RWPE2 (cell line): ENCODE measurements around the gene SCN7A.

Source experiments
- ATAC-seq: fragments of 200-7000 bp; cut with Tn5 transposase; 3 replicates; pipeline ENCODE4 v1.9.1; 2021; ENCODE audit warnings: low read depth
- DNase-seq: peaks from one replicate; pipeline ENCODE4 v3.0.0-alpha.2; 2020; ENCODE audit warnings: low spot score
- H3K27ac ChIP-seq: fragments of 450-650 bp; 2 replicates; pipeline ENCODE4 v1.5.1; 2017; ENCODE audit warnings: mild to moderate bottlenecking; ENCODE audit not compliant: poor library complexity, severe bottlenecking
- H3K27me3 ChIP-seq: fragments of 250-450 bp; sonication (Bioruptor Pico); 2 replicates; pipeline ENCODE4 v1.5.1; 2021; ENCODE audit warnings: mild to moderate bottlenecking, moderate library complexity; ENCODE audit not compliant: insufficient read depth, poor library complexity, severe bottlenecking
- H3K36me3 ChIP-seq: fragments of 250-450 bp; sonication (Bioruptor Pico); 2 replicates; pipeline ENCODE4 v1.5.1; 2020; ENCODE audit warnings: low read depth, mild to moderate bottlenecking, moderate library complexity
- H3K4me1 ChIP-seq: fragments of 250-450 bp; sonication (Bioruptor Pico); 2 replicates; pipeline ENCODE4 v1.5.1; 2021; ENCODE audit warnings: mild to moderate bottlenecking, moderate library complexity; ENCODE audit not compliant: insufficient read depth, poor library complexity, severe bottlenecking
- H3K4me3 ChIP-seq: fragments of 250-450 bp; sonication (Bioruptor Pico); 2 replicates; pipeline ENCODE4 v1.5.1; 2021; ENCODE audit warnings: mild to moderate bottlenecking, moderate library complexity; ENCODE audit not compliant: severe bottlenecking
- H3K9me3 ChIP-seq: fragments of 250-450 bp; sonication (Bioruptor Pico); 2 replicates; pipeline ENCODE4 v1.5.1; 2021; ENCODE audit warnings: mild to moderate bottlenecking, moderate library complexity; ENCODE audit not compliant: severe bottlenecking
- TF ChIP-seq, protein P1 (sequence below): fragments of 450-650 bp; IDR thresholded peaks from one replicate; pipeline ENCODE4 v1.5.1; 2017; ENCODE audit warnings: mild to moderate bottlenecking, moderate library complexity; ENCODE audit not compliant: poor library complexity, severe bottlenecking

The SCN7A gene

DNA sequence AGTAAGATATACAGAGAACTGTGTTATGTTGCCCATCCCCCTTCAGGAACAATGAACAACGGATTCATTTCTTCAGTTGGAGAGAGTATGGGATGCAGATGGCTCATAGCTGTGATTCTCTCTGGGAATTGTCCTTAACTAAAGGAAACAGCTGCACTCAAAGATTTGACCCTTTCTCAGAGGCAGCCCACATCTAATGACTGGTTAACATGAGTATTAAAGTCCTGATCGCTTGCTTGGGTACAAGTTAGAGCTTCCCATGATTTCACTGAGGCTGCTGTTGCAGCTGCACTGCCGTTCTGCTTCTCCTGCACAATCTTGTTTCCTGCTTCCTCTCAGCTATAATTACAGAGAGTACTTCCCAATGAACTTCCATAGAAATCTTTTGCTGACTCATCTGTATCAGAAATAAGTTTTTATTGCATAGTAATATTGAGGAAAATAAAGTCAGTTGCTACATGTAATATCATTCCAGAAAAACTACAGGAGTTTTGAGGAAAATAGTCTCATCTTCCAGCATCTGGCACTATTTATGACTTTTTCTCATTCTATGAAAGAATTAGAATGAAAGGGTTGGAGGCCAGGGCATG, 105.5 kb downstream of the SCN7A start:
- H3K4me3 ChIP-seq = no peak overlapping the region
- H3K9me3 ChIP-seq = no peaks in the 10 kb centered on the region
- ATAC-seq (no peak), DNase-seq (no peak)
- H3K36me3 ChIP-seq = no peaks in the 10 kb centered on the region
- no peaks in the 10 kb centered on the region for H3K4me1 ChIP-seq
- H3K27me3 ChIP-seq = no peaks in the 10 kb centered on the region
- TF ChIP-seq, protein P1, sequence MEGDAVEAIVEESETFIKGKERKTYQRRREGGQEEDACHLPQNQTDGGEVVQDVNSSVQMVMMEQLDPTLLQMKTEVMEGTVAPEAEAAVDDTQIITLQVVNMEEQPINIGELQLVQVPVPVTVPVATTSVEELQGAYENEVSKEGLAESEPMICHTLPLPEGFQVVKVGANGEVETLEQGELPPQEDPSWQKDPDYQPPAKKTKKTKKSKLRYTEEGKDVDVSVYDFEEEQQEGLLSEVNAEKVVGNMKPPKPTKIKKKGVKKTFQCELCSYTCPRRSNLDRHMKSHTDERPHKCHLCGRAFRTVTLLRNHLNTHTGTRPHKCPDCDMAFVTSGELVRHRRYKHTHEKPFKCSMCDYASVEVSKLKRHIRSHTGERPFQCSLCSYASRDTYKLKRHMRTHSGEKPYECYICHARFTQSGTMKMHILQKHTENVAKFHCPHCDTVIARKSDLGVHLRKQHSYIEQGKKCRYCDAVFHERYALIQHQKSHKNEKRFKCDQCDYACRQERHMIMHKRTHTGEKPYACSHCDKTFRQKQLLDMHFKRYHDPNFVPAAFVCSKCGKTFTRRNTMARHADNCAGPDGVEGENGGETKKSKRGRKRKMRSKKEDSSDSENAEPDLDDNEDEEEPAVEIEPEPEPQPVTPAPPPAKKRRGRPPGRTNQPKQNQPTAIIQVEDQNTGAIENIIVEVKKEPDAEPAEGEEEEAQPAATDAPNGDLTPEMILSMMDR = no peak
- H3K27ac ChIP-seq = no peak overlapping the region

DNA sequence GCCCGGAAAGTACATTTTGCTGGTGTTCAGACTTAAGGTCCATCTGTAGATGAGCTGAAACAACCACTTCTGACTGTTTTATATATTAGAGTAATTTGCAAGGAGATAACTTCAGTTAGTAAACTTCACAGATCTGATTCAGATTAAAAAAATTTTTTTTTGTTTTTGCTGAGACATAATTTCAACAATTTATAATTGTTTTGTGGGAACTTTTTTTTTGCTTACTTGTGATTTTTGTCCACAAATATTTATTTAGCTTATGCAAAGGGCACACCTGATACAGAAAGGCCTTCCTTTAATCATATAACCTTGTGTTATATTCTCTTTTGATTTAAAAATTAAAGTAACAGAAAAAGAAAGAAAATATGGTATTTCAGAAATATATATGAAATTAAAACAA, 108.7 kb downstream of the SCN7A start:
- DNase-seq (no peak), ATAC-seq (no peak)
- H3K27me3 ChIP-seq = no peaks in the 10 kb centered on the region
- H3K4me3 ChIP-seq = no peak overlapping the region
- TF ChIP-seq, protein P1 = no peak
- H3K4me1 ChIP-seq = no peaks in the 10 kb centered on the region
- no peak overlapping the region for H3K27ac ChIP-seq
- H3K9me3 ChIP-seq = no peaks in the 10 kb centered on the region
- no peaks in the 10 kb centered on the region for H3K36me3 ChIP-seq

DNA sequence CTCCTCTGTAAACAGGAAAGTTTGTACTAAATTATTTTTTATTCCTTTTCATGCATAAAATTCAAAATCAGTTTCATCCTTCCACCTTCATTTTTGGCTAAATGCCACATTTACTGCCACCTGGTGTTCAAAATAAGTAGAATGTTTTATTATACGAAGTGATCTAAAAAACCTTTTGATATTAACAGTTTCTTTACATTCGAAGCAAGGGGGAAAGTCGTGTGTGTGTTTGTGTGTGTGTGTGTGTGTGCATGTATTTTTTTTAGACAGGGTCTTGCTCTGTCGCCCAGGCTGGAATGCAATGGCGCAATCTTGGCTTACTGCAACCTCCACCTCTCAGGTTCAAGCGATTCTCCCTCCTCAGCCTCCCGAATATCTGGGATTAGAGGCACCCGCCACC, 109.3 kb downstream of the SCN7A start:
- TF ChIP-seq, protein P1 = peak; percentile 77
- ATAC-seq (no peak), DNase-seq (no peak)
- Histone ChIP-seq H3K4me3 (no peak overlapping the region), H3K27ac (no peak overlapping the region), H3K36me3 (no peaks in the 10 kb centered on the region), H3K9me3 (no peaks in the 10 kb centered on the region), H3K27me3 (no peaks in the 10 kb centered on the region), H3K4me1 (no peaks in the 10 kb centered on the region)

DNA sequence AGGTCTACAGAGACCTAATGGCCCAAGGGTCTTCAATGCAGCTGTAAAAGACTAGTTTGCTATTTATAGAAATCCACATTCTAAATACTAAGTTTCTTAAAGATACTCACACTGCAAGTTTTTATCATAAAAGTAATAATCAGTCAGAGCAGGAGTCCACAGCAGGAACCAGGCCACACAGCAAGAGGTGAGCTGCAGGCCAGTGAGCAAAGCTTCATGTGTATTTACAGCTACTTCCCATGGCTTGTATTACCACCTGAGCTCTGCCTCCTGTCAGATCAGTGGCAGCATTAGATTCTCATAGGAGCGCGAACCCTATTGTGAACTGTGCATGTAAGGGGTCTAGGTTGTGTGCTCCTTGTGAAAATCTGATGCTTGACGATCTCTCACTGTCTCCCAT, 111.6 kb downstream of the SCN7A start:
- Histone ChIP-seq H3K4me3 (no peak overlapping the region), H3K9me3 (no peaks in the 10 kb centered on the region), H3K27me3 (no peaks in the 10 kb centered on the region), H3K27ac (no peak overlapping the region), H3K36me3 (no peaks in the 10 kb centered on the region), H3K4me1 (no peaks in the 10 kb centered on the region)
- ATAC-seq = no peak
- DNase-seq = no peak
- TF ChIP-seq, protein P1 = no peak

DNA sequence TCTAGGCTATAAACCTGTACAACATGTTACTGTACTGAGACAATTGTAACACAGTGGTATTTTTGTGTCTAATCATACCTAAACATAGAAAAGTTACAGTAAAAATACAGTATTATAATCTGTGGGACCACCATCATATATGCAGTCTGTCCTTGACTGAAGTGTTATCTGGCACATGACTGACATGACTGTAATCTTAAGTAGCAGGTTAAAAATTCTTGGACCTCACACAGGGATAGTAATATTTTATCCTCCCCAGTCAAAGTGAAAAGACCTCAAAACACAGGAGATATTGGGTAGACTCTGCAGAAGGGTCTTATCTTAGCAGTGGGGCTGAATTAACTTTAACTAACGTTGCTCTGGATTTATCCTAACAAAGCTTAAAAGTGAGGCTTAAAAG, 113.4 kb downstream of the SCN7A start:
- Histone ChIP-seq H3K27ac (no peak overlapping the region), H3K36me3 (no peaks in the 10 kb centered on the region), H3K9me3 (no peaks in the 10 kb centered on the region), H3K4me3 (no peak overlapping the region), H3K27me3 (peaks cover 14% of the 10 kb centered on the region), H3K4me1 (no peaks in the 10 kb centered on the region)
- no peak for ATAC-seq
- TF ChIP-seq, protein P1 = no peak
- DNase-seq = no peak
